Stimulated activated CD4-positive, alpha-beta T cell treated with anti-CD3 and anti-CD28 coated beads, Interleukin-1b, Interleukin-23, amount 100 ng/mL, for 24 hours (primary cell): Measurements from ENCODE around the gene PTPRB.
"Not testable (repeated sequence)": the region's sequence is repeated elsewhere in the genome, so short reads cannot be mapped to it uniquely, and the experiment has no call there.

ENCODE experiments used
- DNase-seq, 4 experiments: peaks; one replicate each; pipeline ENCODE4 v3.0.0-alpha.2; 2020; ENCODE audit warnings: low read depth in 4 of 4, low spot score in 1 of 4

Gene PTPRB

DNA sequence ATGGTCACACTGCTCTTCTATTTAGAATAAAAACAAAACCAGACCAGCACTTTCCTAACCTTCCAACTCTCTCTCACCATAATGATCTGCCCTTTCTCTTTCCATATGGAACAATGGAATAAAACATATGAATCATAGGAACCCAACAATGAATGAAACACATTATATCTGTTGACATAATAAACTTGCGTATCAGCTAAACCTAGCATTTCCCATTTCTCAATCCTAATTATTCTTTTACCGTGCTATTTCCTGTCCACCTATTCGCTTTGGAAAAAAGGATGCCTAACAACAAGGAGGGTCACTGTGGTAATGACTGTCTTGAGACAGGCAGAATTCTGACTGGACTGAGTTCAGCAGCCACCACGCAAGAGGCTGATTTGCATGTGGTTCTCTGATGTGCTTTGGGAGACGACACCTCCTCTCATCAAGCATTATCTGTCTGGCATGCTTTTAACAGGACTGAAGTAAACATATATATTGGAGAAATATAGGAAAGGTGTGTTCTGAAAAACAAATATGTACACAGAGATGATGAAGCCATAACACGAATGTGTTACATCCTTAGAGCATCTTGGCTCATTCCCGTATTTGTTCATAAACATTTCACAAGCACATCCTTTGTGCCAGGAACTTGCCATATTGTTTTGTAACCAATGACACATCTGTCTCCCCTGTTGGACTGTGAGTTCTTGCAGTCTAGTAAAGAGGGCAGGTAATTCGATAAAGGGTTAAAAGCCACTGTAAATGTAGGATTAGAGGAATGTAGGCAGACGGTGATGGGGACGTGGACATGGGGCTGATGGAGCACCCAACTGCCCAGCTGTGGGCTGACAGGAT is 87.7 kb downstream of the PTPRB start:
- no peak for DNase-seq

DNA sequence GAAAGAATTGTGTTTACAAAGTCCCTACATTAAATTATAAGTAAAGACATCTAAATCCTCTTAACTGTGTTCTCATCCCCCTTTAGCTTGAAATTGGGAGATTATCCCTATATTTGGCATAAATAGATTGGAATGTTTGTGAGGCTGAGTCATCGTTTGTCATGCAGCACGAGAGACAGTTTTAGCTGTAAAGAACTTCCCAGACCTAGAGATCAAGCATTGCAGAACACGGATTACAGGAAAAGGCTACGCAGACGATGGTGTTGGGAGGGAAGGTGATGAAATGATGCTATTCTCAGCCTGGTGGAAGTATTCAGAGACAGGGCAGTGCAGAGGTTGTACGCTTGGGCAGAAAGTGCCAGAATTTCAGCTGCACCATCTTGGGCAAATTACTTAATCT is 93.8 kb downstream of the PTPRB start:
- DNase-seq, result no peak

DNA sequence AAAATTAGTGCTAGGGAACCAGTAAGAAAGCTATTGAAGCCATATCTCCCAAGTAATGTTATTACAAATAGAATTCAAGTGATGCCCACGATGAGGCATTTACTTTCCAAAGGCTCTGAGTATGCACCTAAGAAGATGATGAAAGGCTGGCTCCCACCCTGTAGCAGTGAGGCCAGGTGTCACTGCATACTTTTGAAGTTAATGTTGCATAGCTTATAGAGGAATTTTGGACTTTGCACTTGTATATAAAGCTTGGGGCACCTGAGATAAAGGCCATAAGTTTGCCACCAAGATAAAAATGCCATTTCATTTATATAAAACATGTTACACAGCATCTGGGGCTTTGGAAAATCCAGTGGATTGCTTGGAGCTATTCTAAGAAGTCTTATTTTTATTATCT is 96.2 kb downstream of the PTPRB start:
- DNase-seq, result no peak

DNA sequence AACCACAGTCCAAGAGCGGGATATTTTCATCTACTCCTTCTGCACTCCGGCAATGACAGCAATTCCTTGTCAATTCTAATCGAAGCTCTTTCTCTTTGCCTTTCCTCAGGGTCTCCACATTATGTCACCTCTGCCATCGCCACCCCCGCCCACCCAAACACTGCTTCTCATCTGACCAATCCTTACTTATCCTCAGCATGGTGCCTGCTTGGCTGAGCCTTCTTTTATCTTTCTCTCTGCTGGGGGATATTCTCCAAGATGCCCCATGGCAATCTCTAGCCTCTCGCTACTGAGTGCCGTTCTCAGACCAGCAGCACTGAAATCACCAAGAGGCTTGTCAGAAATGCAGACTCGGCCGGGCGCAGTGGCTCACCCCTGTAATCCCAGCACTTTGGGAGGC is 100.6 kb downstream of the PTPRB start:
- no peak for DNase-seq

DNA sequence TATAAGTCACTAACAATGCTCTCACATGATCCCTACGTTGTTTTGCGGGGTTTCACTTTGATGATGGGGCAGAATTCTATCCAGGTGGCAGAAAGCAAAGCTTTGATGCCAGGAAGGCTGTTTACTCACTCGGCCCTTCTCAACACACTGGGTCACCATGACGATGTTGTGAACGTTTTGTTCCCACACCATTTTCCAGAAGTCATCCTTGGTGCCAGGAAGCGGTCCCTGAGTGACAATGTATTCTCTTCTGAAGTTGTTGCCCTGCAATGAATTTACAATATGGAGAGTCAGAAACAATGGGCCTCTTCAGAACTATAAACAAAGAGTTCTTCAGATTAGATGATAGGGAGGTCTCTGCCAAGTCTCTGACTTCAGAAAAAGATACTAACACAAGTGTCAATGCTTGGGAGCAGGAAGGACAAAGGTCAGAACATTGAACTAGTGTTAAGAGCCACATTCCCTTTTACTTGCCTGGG is 101.3 kb downstream of the PTPRB start:
- no peak for DNase-seq

DNA sequence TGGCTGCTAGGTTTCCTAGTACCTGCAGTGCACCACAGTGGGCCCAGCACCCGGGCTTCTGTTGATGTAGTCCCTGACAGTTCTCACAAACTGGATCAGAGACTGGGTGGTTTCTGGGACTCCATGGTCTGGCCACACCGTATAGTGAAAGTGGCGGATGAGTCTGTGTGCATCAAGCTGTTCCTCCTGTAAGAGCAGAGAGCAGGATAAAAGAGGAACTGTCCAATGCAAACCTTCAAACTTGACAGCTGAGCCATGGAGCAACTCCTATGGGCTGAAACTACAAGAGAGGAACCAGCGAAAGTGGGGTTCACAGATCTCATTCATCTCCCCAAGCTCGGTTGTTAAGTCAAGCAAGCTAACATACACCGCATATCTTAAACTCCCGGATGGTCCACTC is 102.8 kb downstream of the PTPRB start:
- DNase-seq, result no peak

DNA sequence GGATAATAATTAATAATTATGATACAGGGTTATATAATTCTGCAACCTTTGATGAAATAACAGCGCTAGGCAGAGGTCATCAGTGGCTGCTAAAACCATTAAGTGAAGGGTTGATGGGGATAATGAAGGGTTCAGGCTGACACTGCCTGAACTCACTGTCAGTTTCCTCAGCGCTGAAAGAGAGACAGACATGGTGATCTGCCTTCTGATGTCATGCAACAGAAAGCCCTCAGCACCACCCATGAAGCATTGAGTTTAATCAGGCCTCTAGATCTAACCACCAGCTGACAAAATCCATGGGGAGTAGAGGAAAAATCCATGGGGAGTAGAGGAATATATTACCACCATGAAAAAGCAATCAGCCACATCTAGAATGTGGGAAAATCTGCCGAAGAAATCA is 107.6 kb downstream of the PTPRB start:
- no peak for DNase-seq

DNA sequence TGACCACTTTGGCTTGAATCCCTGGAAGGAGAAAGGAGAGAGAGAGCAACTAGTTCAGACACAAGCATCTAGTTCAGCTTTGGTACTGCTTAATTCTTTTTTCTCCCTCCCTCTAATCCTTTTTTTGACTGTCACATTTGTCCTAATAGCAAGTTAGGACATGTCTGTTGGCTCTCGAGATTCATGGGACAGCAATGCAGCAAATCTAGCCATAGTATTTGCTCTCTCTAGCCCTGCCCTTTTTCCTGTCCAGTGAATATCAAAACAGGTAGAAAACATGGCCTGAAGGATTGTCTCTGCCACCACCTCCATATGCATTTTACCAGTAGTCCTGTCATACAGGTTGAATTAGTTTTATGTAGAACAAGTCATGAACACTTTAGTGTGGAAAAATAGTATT is 116.4 kb downstream of the PTPRB start:
- DNase-seq, result no peak

DNA sequence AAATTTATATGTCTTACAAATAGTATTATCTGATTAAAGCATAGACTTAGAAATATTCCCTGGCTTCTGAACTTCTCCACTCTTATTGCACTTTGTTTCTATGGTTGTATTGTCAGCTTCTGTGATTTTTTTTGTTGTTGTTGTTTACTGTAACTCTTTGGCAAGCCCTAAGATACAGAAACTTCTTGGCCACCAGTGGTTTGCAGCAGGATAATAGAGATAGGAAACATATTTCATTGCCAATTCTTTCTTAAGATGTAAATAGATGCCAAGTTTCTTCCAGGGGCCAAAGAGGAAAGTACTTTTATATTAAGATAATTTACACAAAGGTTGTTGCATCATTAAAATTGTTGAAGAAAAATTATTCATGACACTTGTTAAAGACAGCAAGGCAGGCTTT is 123.8 kb downstream of the PTPRB start:
- no peak for DNase-seq

DNA sequence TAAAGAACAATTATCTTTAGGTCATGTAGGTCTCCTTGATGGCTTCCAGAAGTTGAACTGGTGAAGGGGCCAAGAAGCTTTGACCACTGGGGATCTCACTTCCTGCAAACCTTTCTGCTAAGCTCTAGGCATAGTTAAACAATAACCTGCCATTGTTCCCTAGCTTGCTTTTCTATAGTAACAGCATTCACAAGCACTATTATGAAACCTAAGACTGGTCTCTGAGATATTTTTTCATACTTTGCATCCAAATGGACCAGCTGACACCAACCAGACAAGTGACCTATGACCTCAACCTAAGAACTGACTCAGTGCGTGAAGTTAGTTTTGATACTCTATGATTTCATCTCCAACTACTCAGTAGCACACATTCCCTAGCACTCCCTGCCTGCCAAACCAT is 129.1 kb downstream of the PTPRB start:
- no peak for DNase-seq

DNA sequence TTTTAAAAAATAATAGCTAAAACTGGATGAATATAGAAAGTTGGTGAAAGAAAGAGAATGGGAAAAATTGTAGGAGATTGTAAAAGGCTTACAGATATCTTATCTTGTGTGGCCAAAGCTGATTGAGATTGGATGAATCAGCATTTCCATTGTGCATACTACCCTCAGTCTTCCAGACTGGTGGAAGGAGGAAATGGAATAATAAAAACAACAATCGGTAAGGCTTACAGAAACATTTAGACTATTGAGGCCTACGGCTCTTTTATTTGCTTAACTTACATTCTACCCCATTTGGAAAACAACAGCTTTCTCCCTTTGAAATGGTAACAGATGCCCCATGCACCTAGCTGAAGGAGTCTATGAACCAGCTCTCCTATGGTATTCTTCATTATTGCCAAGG is 129.8 kb downstream of the PTPRB start:
- DNase-seq, result no peak

DNA sequence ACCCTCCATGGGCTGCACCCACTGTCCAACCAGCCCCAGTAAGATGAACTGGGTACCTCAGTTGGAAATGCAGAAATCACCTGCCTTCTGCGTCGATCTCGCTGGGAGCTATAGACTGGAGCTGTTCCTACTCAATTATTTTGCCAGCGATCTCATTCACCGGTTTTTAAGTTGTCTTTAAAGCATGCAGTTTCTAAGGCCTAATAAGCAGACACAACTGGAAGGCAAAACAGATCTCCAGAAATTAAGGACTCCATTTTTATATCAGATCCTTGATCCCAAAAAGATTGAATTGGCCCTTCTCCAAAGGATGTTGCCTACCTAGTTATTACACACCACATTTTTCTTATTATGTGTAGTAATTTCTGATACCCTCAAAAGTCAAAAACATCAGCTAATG is 139.7 kb downstream of the PTPRB start:
- no peak for DNase-seq

DNA sequence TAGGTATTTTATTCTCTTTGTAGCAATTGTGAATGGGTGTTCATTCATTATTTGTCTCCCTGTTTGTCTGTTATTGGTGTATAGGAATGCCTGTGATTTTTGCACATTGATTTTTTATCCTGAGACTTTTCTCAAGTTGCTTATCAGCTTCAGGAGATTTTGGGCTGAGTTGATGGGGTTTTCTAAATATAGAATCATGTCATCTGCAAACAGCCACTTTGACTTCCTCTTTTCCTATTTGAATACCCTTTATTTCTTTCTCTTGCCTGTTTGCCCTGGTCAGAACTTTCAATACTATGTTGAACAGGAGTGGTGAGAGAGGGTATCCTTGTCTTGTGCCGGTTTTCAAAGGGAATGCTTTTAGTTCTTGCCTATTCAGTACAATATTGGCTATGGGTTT is 144.3 kb downstream of the PTPRB start:
- DNase-seq, result not testable (repeated sequence)

DNA sequence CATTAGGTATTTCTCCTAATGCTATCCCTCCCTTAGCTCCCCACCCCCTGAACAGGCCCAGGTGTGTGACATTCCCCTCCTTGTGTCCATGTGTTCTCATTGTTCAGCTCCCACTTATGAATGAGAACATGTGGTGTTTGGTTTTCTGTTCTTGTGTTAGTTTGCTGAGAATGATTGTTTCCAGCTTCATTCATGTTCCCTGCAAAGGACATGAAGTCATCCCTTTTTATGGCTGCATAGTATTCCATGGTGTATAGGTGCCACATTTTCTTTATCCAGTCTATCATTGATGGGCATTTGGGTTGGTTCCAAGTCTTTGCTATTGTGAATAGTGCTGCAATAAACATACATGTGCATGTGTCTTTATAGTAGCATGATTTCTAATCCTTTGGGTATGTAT is 146.3 kb downstream of the PTPRB start:
- not testable (repeated sequence) for DNase-seq

DNA sequence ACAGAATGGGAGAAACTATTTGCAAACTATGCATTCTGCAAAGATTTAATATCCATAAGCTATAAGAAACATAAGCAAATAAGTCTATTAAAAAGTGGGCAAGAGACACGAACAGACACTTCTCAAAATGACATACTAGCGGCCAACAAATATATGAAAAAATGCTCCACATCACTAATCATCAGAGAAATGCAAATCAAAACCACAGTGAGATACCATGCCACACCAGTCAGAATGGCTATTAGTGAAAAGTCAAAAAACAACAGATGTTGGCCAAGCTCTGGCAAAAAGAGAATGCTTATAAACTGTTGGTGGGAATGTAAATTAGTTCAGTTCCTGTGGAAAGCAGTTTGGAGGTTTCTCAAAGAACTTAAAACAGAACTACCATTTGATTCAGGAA is 149.8 kb downstream of the PTPRB start:
- DNase-seq, result no peak

DNA sequence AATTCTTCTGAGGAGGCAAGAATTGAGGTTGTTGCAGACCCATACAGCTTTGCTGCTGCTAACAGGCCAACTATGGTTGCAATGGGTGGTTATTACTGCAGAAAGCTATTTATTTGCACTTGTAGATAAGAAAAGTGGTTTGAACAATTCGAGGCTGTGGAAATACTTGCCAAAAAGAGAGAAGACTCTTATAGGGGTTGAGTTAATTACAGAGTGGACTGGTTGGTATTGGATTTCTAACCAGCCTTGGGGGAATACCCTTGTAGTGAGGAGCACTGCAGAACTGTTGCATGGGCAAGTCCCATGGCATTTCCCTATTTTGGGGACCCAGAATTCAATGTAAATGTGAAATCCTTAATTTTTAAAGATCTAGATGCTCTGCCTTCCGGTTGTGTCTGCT is 150.6 kb downstream of the PTPRB start:
- DNase-seq, result no peak

DNA sequence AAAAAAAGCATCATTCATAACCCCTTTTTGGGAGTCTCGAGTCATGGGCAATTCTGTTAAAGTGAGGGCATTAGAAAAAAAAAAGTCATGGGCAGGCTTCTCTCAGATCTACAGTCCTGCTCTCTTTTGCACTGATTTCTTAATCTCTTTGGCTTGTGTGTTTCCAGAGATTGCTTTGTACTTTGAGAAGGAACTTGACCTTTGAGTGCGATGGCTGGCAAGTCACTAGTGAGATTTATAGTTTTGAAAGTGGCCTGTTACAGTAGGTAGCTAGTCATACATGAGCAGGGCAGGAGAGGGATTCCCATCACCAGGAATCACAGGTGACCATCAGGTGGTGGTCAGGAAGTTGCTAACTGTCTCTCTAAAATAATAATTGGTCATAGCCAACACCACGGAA is 151.5 kb downstream of the PTPRB start:
- DNase-seq, result no peak

DNA sequence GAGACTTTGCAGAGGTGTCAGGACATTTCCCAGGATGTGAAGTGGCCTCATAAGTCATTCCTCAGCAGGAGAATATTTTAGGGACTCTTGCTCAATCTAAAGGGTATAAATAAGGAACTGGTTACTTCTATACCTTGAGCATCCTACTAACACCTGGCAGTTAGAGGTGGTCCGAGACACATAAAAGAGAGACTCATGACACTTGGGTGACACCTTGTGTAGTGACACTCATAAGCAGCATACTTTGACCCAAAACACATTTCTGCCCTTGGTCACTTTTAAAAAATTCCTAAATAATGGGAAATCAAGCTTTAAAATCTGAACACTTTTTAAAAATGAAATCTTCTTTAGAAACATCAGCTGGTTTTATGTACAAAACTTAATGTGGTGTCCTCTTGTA is 152.8 kb downstream of the PTPRB start:
- DNase-seq, result no peak

DNA sequence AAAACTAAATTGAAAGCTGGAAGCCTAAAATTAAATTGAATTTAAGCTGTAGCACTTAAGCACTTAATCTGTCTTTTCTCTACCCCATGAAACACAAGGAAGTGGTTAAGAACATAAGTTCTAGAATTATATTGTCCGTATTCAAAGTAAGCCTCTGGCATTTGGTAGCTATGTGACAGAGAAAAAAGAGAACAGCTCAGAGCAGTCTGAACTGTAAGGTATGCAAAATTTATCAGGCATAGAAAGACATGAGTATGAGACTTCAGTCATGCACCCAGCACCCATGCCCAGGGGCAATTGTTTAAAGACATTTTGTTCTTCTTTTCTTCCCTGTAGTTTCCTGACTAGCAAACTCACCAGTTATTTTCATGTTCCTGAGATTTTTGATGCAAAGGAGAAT is 154.5 kb downstream of the PTPRB start:
- DNase-seq, result no peak

DNA sequence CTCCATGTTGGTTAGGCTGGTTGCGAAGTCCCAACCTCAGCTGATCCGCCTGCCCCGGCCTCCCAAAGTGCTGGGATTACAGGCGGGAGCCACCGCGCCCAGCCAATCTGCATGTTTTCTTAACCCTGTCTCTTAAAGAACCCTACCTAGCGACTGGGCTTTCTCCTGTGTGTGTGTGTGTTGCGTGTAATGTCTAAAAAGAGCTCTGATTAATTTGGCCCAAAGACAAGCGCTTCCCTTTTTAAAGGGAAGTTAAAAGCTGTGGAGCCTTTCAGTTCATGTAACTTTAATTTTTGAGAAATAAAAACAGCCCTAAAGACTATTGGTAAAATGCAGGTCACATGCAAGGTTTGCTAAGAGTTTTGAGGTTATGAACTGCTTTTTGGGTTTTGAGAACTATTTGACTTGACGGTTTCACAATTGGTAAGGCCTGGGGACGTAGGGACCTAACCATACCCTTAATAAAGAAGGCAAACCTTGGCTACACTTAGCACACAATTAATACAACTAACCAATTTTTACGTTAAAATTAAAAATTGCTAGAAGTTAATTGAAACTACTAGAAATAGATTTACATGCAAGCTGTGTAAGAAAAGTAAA is 167.9 kb downstream of the PTPRB start:
- no peak for DNase-seq

DNA sequence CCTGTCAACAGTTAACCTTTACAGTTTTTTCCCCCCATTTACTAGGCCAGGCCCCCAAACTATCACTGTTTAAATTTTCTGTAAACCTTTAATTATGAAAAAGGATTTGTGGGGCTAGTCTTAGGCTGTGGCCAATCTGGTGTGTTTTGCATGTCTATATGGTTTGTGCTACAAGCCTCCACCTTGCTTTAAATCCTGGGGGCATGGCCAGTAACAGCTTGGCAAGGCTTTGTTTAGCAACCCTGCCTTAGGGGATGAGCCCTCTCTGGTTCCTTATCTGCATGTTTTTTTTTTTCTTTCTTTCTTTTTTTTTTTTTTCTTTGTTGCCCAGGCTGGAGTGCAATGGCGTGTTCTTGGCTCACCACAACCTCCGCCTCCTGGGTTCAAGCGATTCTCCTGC is 168.5 kb downstream of the PTPRB start:
- DNase-seq, result no peak

DNA sequence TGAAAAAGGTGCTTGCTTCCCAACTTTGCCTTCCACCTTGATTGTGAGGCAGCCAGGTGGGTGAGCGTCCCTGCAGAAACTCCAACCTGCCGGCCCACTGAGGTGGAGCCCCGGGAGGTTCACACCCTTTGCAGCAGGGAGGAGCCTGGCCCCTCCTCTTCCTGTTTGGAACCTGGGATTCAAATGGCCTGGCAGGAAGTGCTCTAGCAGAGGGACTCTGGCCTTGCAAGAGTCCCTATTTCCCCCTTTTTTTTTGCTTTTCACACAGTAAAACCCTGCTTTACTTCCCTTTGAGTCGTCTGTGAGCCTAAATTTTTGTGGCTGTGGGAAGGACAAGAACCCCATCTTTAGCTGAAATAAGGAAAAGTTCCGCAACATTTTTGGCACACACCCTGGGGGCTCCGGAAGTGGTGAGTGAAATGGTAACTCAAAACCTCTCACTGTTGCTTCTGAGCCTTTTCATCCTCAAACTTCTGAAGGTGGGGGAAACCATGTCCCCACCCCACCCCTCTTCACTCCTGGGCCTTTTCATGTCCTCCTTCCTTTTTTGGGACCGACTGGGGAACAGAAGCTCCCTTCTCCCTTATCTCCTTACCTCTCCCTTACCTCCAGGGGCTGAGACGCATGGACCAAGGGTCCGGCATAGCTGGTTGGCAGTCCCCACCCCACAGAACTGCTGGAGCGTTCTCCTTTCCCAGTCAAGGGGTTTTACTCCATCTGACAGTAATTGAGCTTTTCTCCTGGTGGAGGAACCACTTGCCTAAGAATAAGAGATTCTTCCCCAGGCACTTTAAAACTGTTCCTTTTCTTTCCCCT is 169.1 kb downstream of the PTPRB start:
- DNase-seq, result no peak
